ENCODE data around the gene CNTNAP2. TPM values are rescaled to one million over a fixed set of nuclear protein-coding genes. Genes with fewer than 3 reads are reported as not detected.

CNTNAP2 gene
- total and polyA plus RNA-seq, 2 of the 8 experiments (the other 6 are each of a cell fraction or from before 2014, with no cell fraction given), result 27.9 to 71.0 TPM

DNA sequence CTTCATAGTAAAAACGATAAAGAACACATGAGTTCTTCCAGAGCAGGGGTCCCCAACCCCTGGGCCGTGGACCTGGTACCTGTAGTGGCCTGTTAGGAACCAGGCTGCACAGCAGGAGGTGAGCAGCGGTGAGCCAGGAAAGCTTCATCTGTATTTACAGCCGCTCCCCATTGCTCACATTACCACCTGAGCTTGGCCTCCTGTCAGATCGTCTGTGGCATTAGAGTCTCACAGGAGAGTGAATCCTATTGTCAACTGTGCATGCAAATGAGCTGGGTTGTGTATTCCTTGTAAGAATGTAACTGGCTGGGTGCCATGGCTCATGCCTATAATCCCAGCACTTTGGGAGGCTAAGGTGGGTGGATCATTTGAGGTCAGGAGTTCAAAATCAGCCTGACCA, 229.5 kb downstream of the CNTNAP2 start (continued):
- no peak for TF ChIP-seq YY1 (IDR thresholded peaks at IDR 0.05; ENCODE audit: low read depth, low read length)
- no peak for TF ChIP-seq BACH1 (IDR thresholded peaks at IDR 0.05; ENCODE audit: low read length)
- no peak for TF ChIP-seq SRF (IDR thresholded peaks at IDR 0.05; ENCODE audit: low read depth, low read length)
- TF ChIP-seq, protein P1, sequence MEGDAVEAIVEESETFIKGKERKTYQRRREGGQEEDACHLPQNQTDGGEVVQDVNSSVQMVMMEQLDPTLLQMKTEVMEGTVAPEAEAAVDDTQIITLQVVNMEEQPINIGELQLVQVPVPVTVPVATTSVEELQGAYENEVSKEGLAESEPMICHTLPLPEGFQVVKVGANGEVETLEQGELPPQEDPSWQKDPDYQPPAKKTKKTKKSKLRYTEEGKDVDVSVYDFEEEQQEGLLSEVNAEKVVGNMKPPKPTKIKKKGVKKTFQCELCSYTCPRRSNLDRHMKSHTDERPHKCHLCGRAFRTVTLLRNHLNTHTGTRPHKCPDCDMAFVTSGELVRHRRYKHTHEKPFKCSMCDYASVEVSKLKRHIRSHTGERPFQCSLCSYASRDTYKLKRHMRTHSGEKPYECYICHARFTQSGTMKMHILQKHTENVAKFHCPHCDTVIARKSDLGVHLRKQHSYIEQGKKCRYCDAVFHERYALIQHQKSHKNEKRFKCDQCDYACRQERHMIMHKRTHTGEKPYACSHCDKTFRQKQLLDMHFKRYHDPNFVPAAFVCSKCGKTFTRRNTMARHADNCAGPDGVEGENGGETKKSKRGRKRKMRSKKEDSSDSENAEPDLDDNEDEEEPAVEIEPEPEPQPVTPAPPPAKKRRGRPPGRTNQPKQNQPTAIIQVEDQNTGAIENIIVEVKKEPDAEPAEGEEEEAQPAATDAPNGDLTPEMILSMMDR (IDR thresholded peaks at IDR 0.05; ENCODE audit: control extremely low read depth in 1 of 3, insufficient read depth in 1 of 3, low read depth in 1 of 3, low read length in 3 of 3), result no peak
- TF ChIP-seq TAF1 (IDR thresholded peaks at IDR 0.05; ENCODE audit: low read depth, low read length), result no peak
- no peak for TF ChIP-seq CHD2 (IDR thresholded peaks at IDR 0.05; ENCODE audit: low read length)
- TF ChIP-seq SIN3A (conservative IDR thresholded peaks at IDR 0.05 in 1 of 2, IDR thresholded peaks at IDR 0.05 in 1 of 2; ENCODE audit: low read depth in 1 of 2, low read length in 2 of 2), result no peak
